ENCODE results near the gene FARP1.

DNA sequence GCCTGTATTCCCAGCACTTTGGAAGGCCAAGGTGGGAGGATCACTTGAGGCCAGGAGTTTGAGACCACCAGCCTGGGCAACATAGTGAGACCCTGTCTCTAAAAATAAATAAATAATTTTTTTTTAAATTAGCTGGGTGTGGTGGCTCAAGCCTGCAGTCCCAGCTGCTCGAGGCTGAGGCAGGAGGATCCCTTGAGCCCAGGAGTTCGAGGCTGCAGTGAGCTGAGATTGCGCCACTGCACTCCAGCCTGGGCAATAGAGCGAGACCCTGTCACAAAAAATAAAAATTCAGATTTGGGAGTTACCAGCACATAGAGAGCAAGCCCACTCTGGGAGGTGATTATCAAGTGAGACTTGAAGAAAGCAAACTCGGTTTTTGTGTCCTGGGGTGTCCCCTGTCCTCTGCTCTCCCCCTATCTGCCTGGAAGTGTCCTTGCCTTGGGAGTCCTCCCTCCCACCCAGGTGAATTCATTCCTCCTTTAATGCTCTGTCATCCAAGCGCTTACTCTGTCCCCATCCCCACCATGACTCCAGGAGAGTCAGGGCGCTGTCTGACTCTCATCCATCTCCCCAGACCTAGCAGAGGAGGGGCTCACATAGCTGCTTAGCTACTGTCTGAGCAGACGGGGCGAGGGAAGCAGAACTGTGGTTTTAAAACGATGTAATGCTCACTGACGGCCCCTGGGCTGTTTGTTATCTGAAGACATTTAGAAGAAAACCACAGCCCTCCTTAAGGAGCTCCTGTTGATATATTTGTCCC lies 287.3 kb downstream of the FARP1 start:
- no peak for TF ChIP-seq EZH2phosphoT487 (IDR thresholded peaks at IDR 0.05; ENCODE audit: borderline replicate concordance, low read depth, low read length)
- TF ChIP-seq, protein P1, sequence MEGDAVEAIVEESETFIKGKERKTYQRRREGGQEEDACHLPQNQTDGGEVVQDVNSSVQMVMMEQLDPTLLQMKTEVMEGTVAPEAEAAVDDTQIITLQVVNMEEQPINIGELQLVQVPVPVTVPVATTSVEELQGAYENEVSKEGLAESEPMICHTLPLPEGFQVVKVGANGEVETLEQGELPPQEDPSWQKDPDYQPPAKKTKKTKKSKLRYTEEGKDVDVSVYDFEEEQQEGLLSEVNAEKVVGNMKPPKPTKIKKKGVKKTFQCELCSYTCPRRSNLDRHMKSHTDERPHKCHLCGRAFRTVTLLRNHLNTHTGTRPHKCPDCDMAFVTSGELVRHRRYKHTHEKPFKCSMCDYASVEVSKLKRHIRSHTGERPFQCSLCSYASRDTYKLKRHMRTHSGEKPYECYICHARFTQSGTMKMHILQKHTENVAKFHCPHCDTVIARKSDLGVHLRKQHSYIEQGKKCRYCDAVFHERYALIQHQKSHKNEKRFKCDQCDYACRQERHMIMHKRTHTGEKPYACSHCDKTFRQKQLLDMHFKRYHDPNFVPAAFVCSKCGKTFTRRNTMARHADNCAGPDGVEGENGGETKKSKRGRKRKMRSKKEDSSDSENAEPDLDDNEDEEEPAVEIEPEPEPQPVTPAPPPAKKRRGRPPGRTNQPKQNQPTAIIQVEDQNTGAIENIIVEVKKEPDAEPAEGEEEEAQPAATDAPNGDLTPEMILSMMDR (conservative IDR thresholded peaks at IDR 0.05; ENCODE audit: low read length) = no peak
